Loucy (cell line): ENCODE data around the gene TM4SF18.

Source experiments
- H2AFZ ChIP-seq: fragments of 200-600 bp; sonication (generic); 2 replicates; pipeline ENCODE4 v1.6.0; 2016; ENCODE audit warnings: antibody characterized with exemption, mild to moderate bottlenecking, low read length, moderate library complexity
- H3F3A ChIP-seq: fragments of 200-600 bp; 2 replicates; pipeline ENCODE4 v1.6.0; 2016; ENCODE audit warnings: antibody characterized with exemption, low read depth, mild to moderate bottlenecking
- H3K27me3 ChIP-seq: fragments of 200-600 bp; sonication (generic); 2 replicates; pipeline ENCODE4 v1.6.1; 2014; ENCODE audit warnings: low read length, mild to moderate bottlenecking; ENCODE audit not compliant: insufficient read depth, poor library complexity, severe bottlenecking
- H3K36me3 ChIP-seq: fragments of 200-600 bp; sonication (generic); 2 replicates; pipeline ENCODE4 v1.6.1; 2016; ENCODE audit warnings: low read length; ENCODE audit not compliant: insufficient read depth
- H3K4me1 ChIP-seq: fragments of 200-600 bp; sonication (generic); 2 replicates; pipeline ENCODE4 v1.5.1; 2014; ENCODE audit warnings: low read length, mild to moderate bottlenecking; ENCODE audit not compliant: insufficient read depth, poor library complexity, severe bottlenecking
- H3K4me2 ChIP-seq: fragments of 200-600 bp; sonication (generic); 2 replicates; pipeline ENCODE4 v1.6.0; 2014; ENCODE audit warnings: antibody characterized with exemption, low read length, low read depth, mild to moderate bottlenecking; ENCODE audit not compliant: poor library complexity, severe bottlenecking
- H3K4me3 ChIP-seq: fragments of 200-600 bp; sonication (generic); 2 replicates; pipeline ENCODE4 v1.5.1; 2014; ENCODE audit warnings: low read length, mild to moderate bottlenecking, mixed read lengths; ENCODE audit not compliant: poor library complexity, severe bottlenecking
- H3K79me2 ChIP-seq: fragments of 200-600 bp; sonication (generic); 2 replicates; pipeline ENCODE4 v1.6.1; 2014; ENCODE audit warnings: low read length; ENCODE audit not compliant: insufficient read depth
- H3K9ac ChIP-seq: fragments of 200-600 bp; sonication (generic); 2 replicates; pipeline ENCODE4 v1.6.0; 2014; ENCODE audit warnings: mild to moderate bottlenecking, low read depth, low read length, moderate library complexity; ENCODE audit not compliant: poor library complexity, severe bottlenecking
- H3K9me2 ChIP-seq: fragments of 200-600 bp; sonication (generic); replicated peaks from 2 replicates; pipeline ENCODE4 v1.6.1; 2016; ENCODE audit warnings: low read depth, low read length, mixed read lengths
- H3K9me3 ChIP-seq: fragments of 200-600 bp; sonication (generic); 2 replicates; pipeline ENCODE4 v1.6.1; 2014; ENCODE audit warnings: mild to moderate bottlenecking, antibody characterized with exemption, low read length, low read depth; ENCODE audit not compliant: insufficient read depth
- H4K20me1 ChIP-seq: fragments of 200-600 bp; sonication (generic); 2 replicates; pipeline ENCODE4 v1.6.0; 2014; ENCODE audit warnings: antibody characterized with exemption, low read length, mild to moderate bottlenecking; ENCODE audit not compliant: insufficient read depth, poor library complexity, severe bottlenecking
- CTCF ChIP-seq: fragments of 200-600 bp; sonication (generic); conservative IDR thresholded peaks from 2 replicates; pipeline ENCODE4 v1.5.1; 2014; ENCODE audit warnings: mild to moderate bottlenecking, antibody characterized with exemption, low read length
- EZH2phosphoT487 ChIP-seq: fragments of 200-600 bp; IDR thresholded peaks from 2 replicates; pipeline ENCODE4 v1.6.1; 2018; ENCODE audit warnings: antibody characterized with exemption, mild to moderate bottlenecking, moderate library complexity, borderline replicate concordance

TM4SF18 gene

GRCh38 chr3:149269687-149270086 lies 63.7 kb downstream of the TM4SF18 start:
- Histone ChIP-seq H2AFZ (no peak overlapping the region), H3K4me3 (no peak overlapping the region), H3K36me3 (no peaks in the 10 kb centered on the region), H3K79me2 (no peaks in the 10 kb centered on the region), H3K4me2 (no peak overlapping the region), H3K9me2 (no peaks in the 10 kb centered on the region), H3K9me3 (no peaks in the 10 kb centered on the region), H3K4me1 (no peaks in the 10 kb centered on the region), H4K20me1 (no peaks in the 10 kb centered on the region), H3K27me3 (no peaks in the 10 kb centered on the region), H3F3A (no peaks in the 10 kb centered on the region), H3K9ac (no peak overlapping the region)
- TF ChIP-seq EZH2phosphoT487 (no peak), CTCF (no peak)
